Heart right ventricle (tissue), 16 donors: ENCODE data around the gene ANKRD49. TPM values are rescaled to one million over a fixed set of nuclear protein-coding genes. Genes with fewer than 3 reads are reported as not detected.

ENCODE experiments used
- ATAC-seq, 8 donors: fragments of 200-7000 bp; cut with Tn5 transposase; one replicate each; pipeline ENCODE4 v1.9.1; 2020; ENCODE audit warnings: mild to moderate bottlenecking in 8 of 8, moderate library complexity in 8 of 8, moderate number of reproducible peaks in 1 of 8
- DNase-seq, 2 donors: peaks; one replicate each; pipeline ENCODE4 v3.0.0-alpha.2; 2020
- H3K27ac ChIP-seq, 10 donors: fragments of 200-600 bp; sonication (generic) in 2 of 10; one replicate each; pipeline versions ENCODE4 v1.5.0 to v1.8.0; 2020 to 2022; ENCODE audit warnings: mild to moderate bottlenecking in 3 of 10
- H3K27me3 ChIP-seq, 7 donors: fragments of 200-600 bp; one replicate each; pipeline ENCODE4 v1.8.0; 2021 to 2022; ENCODE audit warnings: mild to moderate bottlenecking in 2 of 7
- H3K36me3 ChIP-seq, 9 donors: fragments of 200-600 bp; sonication (generic) in 1 of 9; one replicate each; pipeline versions ENCODE4 v1.5.0 to v1.8.0; 2020 to 2022; ENCODE audit warnings: mild to moderate bottlenecking in 2 of 9
- H3K4me1 ChIP-seq, 9 donors: fragments of 200-600 bp; sonication (generic) in 1 of 9; one replicate each; pipeline versions ENCODE4 v1.5.0 to v1.8.0; 2020 to 2022; ENCODE audit warnings: mild to moderate bottlenecking in 4 of 9
- H3K4me3 ChIP-seq, 10 donors: fragments of 200-600 bp; sonication (generic) in 2 of 10; one replicate each; pipeline versions ENCODE4 v1.5.0 to v1.8.0; 2020 to 2022; ENCODE audit warnings: mild to moderate bottlenecking in 7 of 10, moderate library complexity in 2 of 10
- H3K9me3 ChIP-seq, 11 donors: fragments of 200-600 bp in 10 of 11; sonication (generic) in 2 of 11; one replicate each; pipeline versions ENCODE4 v1.5.0 to v1.8.0; 2013 to 2022; ENCODE audit warnings: mild to moderate bottlenecking in 2 of 11, control low read depth in 1 of 11, moderate library complexity in 1 of 11
- CTCF ChIP-seq, 9 donors: fragments of 200-600 bp; sonication (generic) in 2 of 9; IDR thresholded peaks; one replicate each; pipeline versions ENCODE4 v1.5.0 to v1.8.0; 2021 to 2022; ENCODE audit warnings: antibody characterized with exemption in 9 of 9, mild to moderate bottlenecking in 5 of 9, moderate library complexity in 1 of 9
- WGBS, 2 donors: extraction: QIAGEN DNeasy Blood & Tissue Kit; methylation state at CpG; one replicate each; pipeline ENCODE4 v1.1.7; 2013; ENCODE audit warnings: inconsistent platforms in 1 of 2; 5-methylcytosine and 5-hydroxymethylcytosine counted together
- intact Hi-C, 10 donors: fragments of 100-400 bp; cut with DNase I; formaldehyde crosslinking; loops; one replicate each; pipeline versions ENCODE4 v1.11.1 to v1.14.2; 2022
- polyA plus RNA-seq, 2 donors: library from polyadenylated mRNA; stranded (reverse); fragments of 200-250 nt; gene quantifications; one replicate each; pipeline ENCODE4 v1.2.3, GENCODE V29; 2013
- total RNA-seq, 10 donors: library from RNA; stranded (reverse); fragmentation: NEBNext Ultra II Directional in 3 of 10; extraction: Animal tissue kit (Norgen Biotek cat#: 25700) in 3 of 10; gene quantifications; one replicate each; pipeline versions ENCODE4 v1.2.1 to v1.2.4, GENCODE V29; 2021 to 2023
- donor health status: Arrhythmogenic right ventricular cardiomyopathy.
- donor health status: ischemic (EF 13 %, LVEDD 7.1; RV severe dilation, severe dysfunction).
- donor health status: healthy with polysubstance abuse.
- donor health status: DM: no; HTN: yes; CAD: no.
- donor health status: DM: no; HTN: no; CAD: no.
- donor health status: ischemic (EF 25% LVEDD 6.9; RV normal size, moderate dysfunction).
- donor health status: ischemic (EF 25% LVEDD 5.7; RV mildly dilated, moderate dysfunction).
- donor health status: healthy.
- donor health status: DM: yes; HTN: yes; CAD: no.
- donor health status: Ischemic cardiomyopathy.
- donor health status: ischemic (EF 35%, LVEDD 5.7; RV mildly dilated, moderate dysfunction).
- donor health status: nonischemic (EF 11% LVEDD 7.7; RV severe dilation, severe dysfunction).
- donor health status: DM: yes; HTN: yes; CAD: no.
- donor health status: PGD.
- donor health status: ischemic (EF 29% LVEDD 5.4; RV normal size, mild dysfunction).
- donor health status: nonischemic (EF 23%, LVEDD 6.1; RV moderate dilation, normal function).

Gene ANKRD49
- total and polyA plus RNA-seq, 12 donors = 1.9 to 12.8 (median 5.0) TPM

DNA sequence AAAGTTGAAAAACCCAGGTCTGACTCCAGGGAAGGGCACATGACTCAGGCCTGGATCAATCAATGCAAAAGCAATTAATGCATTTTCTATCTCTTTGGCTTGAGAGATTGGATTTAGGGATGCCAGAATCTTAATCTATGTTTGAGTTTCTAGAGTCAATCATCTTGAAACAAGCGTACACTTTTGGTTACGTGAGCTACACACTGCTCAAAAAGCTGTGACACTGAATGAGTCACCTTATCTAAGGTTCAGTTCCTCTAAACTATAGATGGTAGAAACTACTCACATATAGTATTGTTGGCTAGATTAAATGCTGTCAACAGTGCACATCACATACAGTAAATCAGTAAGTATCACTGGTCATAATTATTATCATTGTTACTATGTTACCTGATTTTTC lies 24.4 kb upstream of the ANKRD49 start:
- Histone ChIP-seq H3K27ac (no peak overlapping the region), H3K4me3 (no peak overlapping the region), H3K4me1 (peaks cover 0 to 15% (median 0%) of the 10 kb centered on the region in 9 donors), H3K9me3 (no peaks in the 10 kb centered on the region), H3K27me3 (no peaks in the 10 kb centered on the region), H3K36me3 (peaks cover 0 to 94% (median 10%) of the 10 kb centered on the region in 9 donors)
- WGBS, 2 donors = 94 to 97% methylated on average over 2 of the region's 2 CpGs
- DNase-seq (no peak), ATAC-seq (no peak)
- intact Hi-C loops = no loop called here
- no peak for TF ChIP-seq CTCF (IDR thresholded peaks at IDR 0.05)

DNA sequence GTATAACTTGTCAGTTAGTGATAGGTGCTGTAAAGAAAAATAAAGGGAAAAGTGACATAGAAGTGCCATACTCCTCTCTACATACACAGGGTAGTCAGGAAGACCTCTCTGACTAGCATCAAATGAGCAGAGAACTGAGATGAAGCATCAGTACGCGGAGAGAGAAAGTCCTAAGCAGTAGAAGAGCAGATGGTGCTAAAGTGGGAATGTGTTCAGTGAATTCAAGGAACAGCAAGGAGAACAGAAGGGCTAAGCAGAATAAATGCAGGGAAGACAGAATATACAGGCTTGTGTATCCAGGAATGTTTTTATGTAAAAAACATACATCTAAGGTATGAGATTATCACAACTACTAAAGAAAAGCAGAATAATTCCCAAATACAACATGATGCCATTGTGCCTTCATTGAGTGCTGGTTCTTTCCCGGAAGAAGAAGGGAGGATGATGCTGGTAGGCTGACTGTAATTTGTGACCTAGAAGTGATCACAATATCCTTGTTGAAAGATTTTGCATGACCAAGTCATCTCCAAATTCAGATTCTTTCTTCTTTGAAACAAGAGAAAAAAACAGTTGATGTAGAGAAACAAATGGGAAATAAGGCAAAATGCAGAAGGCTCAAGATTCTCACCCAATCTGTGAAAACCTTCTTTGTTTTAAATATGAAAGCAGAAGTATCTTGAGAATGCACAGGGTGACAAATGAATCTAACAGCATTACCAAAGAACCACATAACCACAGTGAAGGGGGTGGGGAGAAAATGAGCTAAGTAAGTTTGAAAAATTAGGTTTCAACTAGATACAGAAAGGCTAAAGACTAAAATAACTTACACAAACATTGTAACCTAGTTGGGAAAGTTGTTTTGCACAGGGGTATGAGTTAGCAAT lies 20.6 kb upstream of the ANKRD49 start:
- TF ChIP-seq CTCF (IDR thresholded peaks at IDR 0.05) = no peak
- 96 to 98% methylated on average over 3 of the region's 3 CpGs for WGBS, 2 donors

DNA sequence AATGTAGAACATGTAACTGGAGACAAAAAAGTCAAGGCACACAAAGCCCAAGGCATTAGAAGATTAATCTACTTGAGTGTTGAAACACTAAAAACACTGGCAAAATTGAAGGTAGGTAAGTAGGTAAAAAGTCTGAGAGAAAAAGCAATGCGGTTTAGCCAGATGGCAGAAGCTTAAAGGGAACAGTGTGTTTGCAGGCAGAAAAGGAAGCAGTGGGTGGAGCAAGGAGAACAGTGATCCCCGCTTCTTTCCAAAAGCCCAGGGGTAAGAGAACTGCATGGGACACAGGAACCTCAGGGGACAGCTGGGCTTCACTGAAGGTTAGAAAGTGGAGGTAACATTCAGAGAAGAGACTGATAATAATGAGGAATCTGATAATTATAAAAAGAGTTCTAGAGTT lies 16.2 kb upstream of the ANKRD49 start:
- TF ChIP-seq CTCF (IDR thresholded peaks at IDR 0.05) = no peak
- 84 to 85% methylated on average over 2 of the region's 2 CpGs for WGBS, 2 donors
- Histone ChIP-seq H3K27me3 (no peaks in the 10 kb centered on the region), H3K9me3 (no peaks in the 10 kb centered on the region), H3K4me3 (no peak overlapping the region), H3K27ac (no peak overlapping the region), H3K4me1 (peaks cover 0 to 15% (median 0%) of the 10 kb centered on the region in 9 donors), H3K36me3 (peaks cover 0 to 97% (median 10%) of the 10 kb centered on the region in 9 donors)
- ATAC-seq (no peak), DNase-seq (no peak)
- intact Hi-C loops = no loop called here

More for the DNA sequence above, 20.6 kb upstream of the ANKRD49 start:
- H3K9me3 ChIP-seq = no peaks in the 10 kb centered on the region
- peaks cover 0 to 15% (median 0%) of the 10 kb centered on the region in 9 donors for H3K4me1 ChIP-seq
- ATAC-seq (no peak), DNase-seq (no peak)
- intact Hi-C loops = no loop called here
- no peak overlapping the region for H3K4me3 ChIP-seq
- H3K36me3 ChIP-seq = peaks cover 0 to 94% (median 14%) of the 10 kb centered on the region in 9 donors
- no peaks in the 10 kb centered on the region for H3K27me3 ChIP-seq
- peak overlapping the region in 1 of 10 donors; percentile 5 for H3K27ac ChIP-seq

GRCh38 chr11:94481342-94481741 lies 12.4 kb upstream of the ANKRD49 start:
- ATAC-seq (no peak), DNase-seq (no peak)
- no peak overlapping the region for H3K4me3 ChIP-seq

More at GRCh38 chr11:94481342-94481741, 12.4 kb upstream of the ANKRD49 start:
- Histone ChIP-seq H3K36me3 (peaks cover 0 to 100% (median 27%) of the 10 kb centered on the region in 9 donors), H3K9me3 (no peaks in the 10 kb centered on the region), H3K27ac (no peak overlapping the region), H3K27me3 (no peaks in the 10 kb centered on the region), H3K4me1 (no peaks in the 10 kb centered on the region)
- TF ChIP-seq CTCF (IDR thresholded peaks at IDR 0.05) = no peak
- intact Hi-C loops = no loop called here
